HG03571 (cell line): Measurements from ENCODE around the gene PPP1R17.

ENCODE experiments used
- ATAC-seq: cut with Tn5 transposase; IDR thresholded peaks from one replicate; pipeline ENCODE4 v1.9.1; 2021; ENCODE audit not compliant: unreplicated experiment

PPP1R17 gene

DNA sequence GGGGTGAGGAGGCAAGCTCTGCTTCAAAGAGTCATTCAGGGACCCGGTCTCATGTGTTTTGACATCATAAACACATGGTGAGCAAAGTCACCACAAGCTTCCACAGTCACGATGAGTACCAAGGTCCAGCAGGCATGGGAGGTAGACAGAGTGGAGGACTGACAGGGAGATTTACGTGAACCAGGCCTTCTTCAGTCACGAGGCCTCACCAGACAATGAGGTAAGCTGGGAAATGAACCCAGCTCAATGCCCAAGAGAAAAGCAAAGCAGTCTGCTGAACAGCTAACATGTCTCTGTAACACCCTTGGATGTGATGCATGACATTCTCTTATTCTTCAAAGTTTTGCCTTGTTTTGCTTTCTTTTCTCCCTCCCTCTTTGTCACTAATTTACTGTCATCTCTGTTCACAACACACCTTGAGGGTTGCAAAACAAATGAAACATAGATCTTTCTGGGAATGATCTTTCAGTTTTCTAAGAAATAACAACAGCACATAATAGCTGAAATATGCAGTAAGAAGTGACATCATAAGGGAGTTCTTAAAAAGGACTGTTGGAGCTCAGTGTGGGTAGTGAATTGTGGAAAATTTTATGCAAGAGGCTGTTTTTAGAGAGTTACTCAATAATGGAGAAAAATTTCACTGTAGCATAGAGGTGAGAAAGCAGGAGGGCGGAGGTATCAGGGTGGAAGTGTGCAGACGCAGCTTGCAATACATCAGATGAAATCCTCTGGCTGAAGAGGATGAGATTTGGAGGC lies 9.0 kb downstream of the PPP1R17 start:
- ATAC-seq: no peak

GRCh38 chr7:31699050-31699449 lies 12.0 kb downstream of the PPP1R17 start:
- no peak for ATAC-seq

DNA sequence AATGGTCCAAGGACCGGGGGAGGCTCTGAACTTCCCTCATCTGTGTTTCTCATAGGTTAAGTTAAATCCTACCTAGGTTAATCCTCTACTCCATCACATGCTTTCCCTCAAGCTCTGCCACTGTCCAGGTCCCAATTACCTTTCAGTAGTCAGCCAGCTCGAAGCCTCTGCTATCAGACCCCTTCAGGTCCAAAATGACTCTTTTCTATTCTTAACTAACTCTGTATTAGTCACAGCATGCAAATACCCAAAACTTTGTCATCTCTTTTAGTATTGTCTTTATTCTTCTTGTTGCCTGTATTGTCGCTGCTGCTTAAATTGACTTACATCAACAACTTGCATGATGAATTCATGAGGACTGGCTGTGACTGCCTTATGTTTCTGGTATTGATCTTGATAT lies 15.3 kb downstream of the PPP1R17 start:
- ATAC-seq: no peak

DNA sequence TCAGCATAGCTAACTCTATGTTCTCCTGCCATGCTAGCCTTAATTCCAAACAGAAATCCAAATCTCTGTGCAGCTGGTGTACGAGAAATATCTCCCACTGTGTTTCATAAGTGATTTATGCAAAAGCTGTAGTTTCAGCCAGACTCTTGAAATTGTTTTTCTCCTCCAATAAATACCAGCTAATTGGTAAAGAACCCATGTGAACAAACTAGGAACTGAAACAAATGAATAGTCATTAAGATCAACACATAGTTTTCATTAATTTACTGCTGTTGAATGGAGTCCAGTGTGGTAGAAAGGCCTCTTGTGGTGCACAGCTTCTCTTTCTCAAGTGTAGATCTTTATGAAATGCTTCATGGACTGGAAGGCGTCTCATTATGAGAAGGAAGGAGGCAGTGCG lies 18.4 kb downstream of the PPP1R17 start:
- ATAC-seq: no peak

DNA sequence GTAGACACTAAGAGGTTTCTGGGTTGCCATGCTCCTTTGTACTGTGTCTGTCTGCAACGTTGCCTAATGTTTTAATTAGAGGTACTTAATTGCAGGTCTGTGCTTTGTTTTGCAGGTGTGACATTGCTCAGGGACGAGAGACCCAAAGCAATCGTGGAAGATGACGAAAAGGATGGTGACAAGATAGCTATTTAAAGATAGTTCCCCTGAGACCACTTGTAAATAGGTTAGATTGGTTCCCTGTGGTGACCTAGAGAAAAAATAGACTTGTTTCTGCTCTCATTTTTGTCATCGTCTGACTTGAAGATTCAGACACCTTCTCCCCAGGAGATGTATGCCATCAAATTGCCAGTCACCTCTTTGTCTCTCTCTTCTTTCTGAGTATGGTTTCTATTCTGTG lies 20.1 kb downstream of the PPP1R17 start:
- ATAC-seq: no peak

DNA sequence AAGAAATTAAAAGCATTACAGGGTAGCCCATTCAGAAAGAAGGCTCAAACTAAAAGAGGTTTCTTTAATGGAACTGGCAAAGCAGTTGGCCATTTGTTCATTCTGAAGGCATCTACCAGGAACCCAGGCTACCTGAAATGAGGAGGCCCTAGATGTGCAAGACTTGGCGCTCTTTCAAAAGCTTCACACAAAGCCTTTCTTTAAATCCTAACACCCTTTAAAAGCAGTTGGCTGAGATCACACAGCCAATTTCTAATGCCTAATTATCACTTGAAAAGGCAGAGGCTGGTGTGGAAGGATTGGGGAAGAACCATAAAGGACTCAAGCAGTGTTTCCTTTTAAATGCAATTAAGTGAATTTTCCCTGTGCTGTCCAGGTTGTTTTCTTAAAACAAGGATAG lies 23.2 kb downstream of the PPP1R17 start:
- no peak for ATAC-seq

DNA sequence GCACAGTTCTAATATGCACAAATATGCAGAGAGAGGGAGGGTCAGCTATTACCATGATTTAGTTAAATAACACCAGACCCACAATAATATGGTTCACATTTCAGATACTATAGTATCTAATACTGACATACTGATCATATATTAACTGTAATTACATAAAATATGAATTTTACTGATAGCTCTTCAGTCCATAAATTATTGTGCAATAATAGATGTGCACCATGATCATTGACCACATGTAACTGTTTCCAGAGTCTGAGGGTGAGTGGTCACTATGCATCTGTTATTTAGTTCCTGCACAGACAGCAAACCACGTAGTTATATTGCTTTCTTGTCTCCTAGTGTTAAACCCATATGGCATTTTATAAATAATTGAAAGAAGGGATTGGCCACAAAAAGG lies 29.3 kb downstream of the PPP1R17 start:
- ATAC-seq: no peak

DNA sequence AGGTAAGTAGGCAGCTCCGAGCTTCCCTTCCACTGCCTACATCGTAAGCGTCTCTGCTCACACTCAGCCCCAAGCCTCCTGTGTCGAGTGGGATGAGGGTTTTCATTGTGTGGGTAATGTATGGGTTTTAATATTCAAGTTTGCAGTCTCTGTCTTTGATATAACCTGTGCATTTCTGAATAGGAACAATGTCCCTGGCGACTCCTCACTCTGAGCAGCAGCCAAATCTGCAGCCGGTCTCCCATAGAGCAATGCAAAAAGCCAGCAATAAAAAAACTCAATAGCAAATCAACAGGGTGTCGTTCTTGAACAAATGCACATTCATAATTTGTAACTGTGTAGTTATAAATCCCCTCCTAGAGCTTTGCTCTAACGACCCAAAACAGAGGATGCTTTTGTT lies 33.4 kb downstream of the PPP1R17 start:
- no peak for ATAC-seq

DNA sequence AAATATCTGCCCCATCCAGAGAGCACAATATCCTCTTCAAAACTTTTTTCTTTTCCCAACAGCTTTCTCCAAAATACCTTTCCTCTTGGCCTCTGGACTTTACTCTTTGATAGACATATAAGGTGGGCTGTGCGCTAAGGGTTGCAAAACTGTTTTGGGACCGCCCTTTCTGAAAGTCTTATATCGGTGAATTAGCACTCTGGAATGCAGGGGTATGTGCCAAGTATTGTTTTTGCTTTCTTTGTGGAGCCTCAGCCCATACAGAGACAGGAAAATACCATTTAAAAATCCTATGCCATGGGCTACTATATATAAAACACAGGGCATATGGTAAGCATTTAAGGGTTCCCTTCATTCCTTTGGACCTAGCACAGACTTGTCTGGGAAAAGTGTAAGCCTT lies 37.7 kb downstream of the PPP1R17 start:
- no peak for ATAC-seq

DNA sequence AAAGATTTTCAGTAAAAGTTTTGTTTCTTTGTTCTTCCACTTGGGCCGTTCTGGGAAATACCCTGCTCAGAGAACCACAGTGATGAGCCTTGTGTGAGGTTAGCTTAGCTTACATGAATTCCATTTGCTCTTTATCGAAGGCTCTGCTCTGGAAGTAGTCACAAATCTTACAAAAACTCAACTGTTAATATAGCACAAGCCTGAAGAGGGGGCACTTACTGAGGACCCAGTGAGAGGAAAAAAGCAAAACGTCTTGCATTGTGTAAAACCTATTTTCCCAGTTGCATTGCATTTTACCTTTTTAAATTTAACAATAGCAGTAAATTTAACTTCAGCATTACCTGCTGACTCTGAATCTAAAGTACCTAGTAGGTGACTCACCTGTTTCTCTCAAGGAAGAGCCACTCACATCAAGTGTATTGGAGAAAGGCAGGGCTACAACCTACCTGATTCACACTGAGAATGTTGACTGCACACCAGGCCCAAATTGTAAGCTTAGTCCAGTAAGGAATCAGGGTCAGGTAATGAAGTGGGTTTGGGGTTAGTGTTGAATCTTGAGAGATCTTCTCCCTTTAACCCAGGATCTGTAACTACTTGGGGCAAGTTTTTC lies 42.3 kb downstream of the PPP1R17 start:
- no peak for ATAC-seq

DNA sequence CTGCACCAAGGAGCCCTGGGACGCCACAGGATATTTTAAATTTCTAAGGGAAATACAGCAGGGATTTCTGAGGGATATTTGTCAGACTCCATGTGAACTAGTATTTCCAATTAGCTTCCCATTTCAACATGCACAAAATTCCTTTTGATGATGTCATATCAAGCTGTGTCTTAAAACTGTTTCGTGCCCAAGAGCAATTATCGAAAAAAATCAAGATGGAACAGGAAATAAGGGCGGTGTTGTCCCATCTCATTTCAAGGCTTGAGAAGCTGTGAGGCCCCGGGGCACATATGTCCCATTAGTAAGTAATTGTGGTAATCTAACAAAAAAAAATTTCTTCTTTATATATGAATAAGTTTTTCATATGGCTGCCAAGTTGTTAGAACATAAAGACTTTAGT lies 47.4 kb downstream of the PPP1R17 start:
- no peak for ATAC-seq

DNA sequence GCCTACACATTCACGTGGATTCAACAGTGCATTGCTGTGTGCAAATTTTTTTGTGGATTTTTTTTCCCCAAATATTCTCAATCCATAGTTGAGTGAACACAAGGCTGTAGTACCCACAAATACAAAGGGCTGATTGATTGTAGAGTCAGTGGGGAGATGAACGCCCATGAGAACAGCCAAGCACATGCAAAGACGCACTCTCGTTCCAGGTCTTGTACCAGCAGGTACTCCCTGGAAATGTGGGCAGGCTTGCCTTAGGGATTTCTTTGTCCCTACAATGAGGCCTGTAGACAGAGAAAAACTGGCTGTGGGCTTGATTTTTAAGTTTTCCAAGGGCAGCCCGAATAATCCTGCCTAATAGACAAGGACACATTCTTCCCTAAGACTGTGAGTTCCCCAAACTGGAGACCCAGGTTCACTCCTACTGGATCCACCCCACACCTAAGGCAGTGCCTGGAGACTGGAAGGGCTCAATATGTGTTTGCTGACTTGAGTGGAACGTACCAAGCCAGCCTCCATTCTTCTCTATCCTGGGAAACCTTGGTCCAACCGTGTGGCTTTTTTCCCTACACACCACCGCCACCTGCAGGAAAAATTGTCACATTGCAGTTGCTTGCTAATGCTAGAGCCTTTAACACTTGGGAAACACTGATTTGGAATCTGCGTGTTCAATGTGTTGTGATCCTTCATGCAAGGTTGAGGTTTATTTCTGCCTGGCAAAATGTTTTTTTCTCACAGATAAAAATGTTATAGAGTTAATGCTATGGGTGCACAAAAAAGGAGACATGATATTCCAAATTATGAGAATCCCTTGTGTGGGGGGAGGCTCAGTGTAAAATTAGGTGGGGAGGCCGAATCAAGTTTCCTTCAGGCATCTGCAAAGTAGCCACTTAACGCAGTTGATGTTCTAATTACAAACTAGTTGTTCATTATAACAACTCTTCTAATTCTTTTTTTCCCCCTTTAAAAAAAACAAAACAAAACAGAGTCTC lies 49.3 kb downstream of the PPP1R17 start:
- no peak for ATAC-seq

DNA sequence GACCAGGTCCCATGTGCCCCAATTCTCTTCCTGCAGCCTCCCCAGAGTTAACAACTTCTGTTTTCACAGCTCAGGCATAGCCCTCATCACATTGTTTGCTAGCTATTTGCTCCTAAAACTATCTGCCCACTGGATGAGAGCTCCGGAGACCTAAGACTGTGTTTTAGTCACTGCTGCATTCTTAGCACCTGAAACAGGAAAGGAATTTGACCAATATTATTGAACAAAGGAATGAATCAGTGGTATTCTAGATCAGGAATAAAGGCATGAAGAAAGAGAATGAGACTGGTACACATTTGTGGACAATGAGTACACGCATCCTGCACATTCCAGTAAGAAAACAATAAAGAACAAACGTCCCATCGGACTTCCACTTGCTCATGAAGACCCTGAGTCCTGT lies 54.8 kb downstream of the PPP1R17 start:
- ATAC-seq: no peak

GRCh38 chr7:31744294-31744874 lies 57.4 kb downstream of the PPP1R17 start:
- peak; percentile 89 for ATAC-seq

DNA sequence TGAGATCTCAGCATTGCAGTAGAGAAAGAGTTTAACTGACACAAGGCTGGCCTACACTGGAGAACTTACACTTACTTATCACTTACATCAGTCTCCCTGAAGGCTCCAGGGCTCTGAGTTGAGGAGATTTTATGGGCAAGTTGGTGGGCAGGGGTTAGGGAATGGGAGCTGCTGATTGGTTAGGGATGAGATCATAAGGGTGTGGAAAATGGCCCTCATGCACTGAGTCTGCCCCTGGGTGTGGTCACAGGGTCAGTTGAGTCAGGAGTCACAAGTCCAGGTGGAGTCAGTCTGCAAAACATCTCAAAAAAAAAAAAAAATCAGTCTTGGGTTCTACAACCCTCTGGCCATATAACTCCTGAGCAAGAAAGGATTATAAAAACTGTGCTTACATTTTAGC lies 60.5 kb downstream of the PPP1R17 start:
- no peak for ATAC-seq

DNA sequence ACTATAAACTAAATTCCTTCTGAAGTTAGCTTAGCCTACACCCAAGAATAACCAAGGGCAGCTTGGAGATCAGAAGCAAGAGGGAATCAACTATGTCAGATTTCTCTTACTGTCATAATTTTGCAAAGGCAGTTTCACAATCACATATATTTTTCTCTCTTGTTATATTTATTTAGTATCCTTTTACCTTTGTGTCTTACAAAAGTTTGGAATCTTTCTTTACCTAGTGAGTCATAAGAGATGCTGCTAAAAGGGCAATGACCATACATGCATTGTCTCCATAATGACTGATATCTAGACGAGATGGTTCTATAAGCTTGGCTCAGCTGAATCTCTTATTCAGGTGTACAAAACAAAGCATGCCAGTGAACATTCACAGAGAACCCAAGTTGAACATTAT lies 61.1 kb downstream of the PPP1R17 start:
- no peak for ATAC-seq

DNA sequence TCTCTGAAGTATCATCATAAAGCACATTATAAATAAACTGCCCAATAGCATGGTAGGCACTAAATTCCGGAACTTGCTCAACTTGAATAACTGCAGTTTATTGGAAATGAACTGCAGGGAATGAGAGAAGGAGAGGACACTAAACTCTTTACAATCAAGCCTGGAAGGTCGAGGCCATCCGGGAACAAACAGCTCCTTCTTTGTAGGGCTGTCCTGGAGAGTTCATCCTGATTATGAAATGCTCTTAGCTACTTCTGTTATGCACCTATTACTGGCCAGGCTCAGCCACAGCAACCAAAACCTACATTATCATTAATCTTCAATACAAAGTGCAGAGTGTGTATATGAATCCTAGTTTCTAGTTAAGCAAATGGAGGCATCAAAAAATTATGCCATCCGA lies 64.7 kb downstream of the PPP1R17 start:
- ATAC-seq: no peak
